ENCODE data around the gene PSAPL1. TPM values are rescaled to one million over a fixed set of nuclear protein-coding genes. Genes with fewer than 3 reads are reported as not detected.

PSAPL1 gene
- total and polyA plus RNA-seq, 9 donors = 0.34 TPM; not detected in 8

- Histone ChIP-seq H3K27me3 (no peaks in the 10 kb centered on the region), H3K4me3 (no peak overlapping the region), H3K9me3 (no peaks in the 10 kb centered on the region), H3K27ac (no peak overlapping the region), H3K36me3 (no peaks in the 10 kb centered on the region), H3K4me1 (ENCODE audit: insufficient read depth) (no peaks in the 10 kb centered on the region)
- intact Hi-C loops (cut with DNase I) = no loop called here
- TF ChIP-seq EP300 (IDR thresholded peaks at IDR 0.05) (no peak), POLR2A (IDR thresholded peaks at IDR 0.05) (no peak)
- TF ChIP-seq, protein P1, sequence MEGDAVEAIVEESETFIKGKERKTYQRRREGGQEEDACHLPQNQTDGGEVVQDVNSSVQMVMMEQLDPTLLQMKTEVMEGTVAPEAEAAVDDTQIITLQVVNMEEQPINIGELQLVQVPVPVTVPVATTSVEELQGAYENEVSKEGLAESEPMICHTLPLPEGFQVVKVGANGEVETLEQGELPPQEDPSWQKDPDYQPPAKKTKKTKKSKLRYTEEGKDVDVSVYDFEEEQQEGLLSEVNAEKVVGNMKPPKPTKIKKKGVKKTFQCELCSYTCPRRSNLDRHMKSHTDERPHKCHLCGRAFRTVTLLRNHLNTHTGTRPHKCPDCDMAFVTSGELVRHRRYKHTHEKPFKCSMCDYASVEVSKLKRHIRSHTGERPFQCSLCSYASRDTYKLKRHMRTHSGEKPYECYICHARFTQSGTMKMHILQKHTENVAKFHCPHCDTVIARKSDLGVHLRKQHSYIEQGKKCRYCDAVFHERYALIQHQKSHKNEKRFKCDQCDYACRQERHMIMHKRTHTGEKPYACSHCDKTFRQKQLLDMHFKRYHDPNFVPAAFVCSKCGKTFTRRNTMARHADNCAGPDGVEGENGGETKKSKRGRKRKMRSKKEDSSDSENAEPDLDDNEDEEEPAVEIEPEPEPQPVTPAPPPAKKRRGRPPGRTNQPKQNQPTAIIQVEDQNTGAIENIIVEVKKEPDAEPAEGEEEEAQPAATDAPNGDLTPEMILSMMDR (IDR thresholded peaks at IDR 0.05) = no peak
- WGBS, 3 donors = 73 to 84% (median 75%) methylated on average over 24 of the region's 24 CpGs
- peak in 4 of 5 donors; percentile 5 to 24 (median 10) for DNase-seq
Observed at GRCh38 chr4:7421356-7422150, 13.2 kb downstream of the PSAPL1 start.

GRCh38 chr4:7420661-7421040 lies 14.1 kb downstream of the PSAPL1 start:
- no peaks in the 10 kb centered on the region for H3K36me3 ChIP-seq
- no peaks in the 10 kb centered on the region for H3K9me3 ChIP-seq
- TF ChIP-seq POLR2A (IDR thresholded peaks at IDR 0.05) = no peak
- TF ChIP-seq, protein P1 (IDR thresholded peaks at IDR 0.05) = no peak
- peak in 4 of 5 donors; percentile 6 to 21 (median 12) for DNase-seq
- H3K27ac ChIP-seq = no peak overlapping the region
- no peak overlapping the region for H3K4me3 ChIP-seq
- intact Hi-C loops (cut with DNase I) = no loop called here
- H3K27me3 ChIP-seq = no peaks in the 10 kb centered on the region
- H3K4me1 ChIP-seq (ENCODE audit: insufficient read depth) = no peaks in the 10 kb centered on the region
- 82 to 90% (median 88%) methylated on average over 14 of the region's 14 CpGs for WGBS, 3 donors

GRCh38 chr4:7419961-7420660 lies 14.6 kb downstream of the PSAPL1 start:
- WGBS, 3 donors = 78 to 93% (median 90%) methylated on average over 3 to 4 of the region's 4 CpGs
- Histone ChIP-seq H3K4me3 (no peak overlapping the region), H3K4me1 (ENCODE audit: insufficient read depth) (no peaks in the 10 kb centered on the region), H3K36me3 (no peaks in the 10 kb centered on the region), H3K27me3 (no peaks in the 10 kb centered on the region), H3K27ac (no peak overlapping the region), H3K9me3 (no peaks in the 10 kb centered on the region)
- intact Hi-C loops (cut with DNase I) = no loop called here
- DNase-seq = peak in 3 of 5 donors; percentile 4 to 17 (median 11)
- TF ChIP-seq, protein P1 (IDR thresholded peaks at IDR 0.05) = no peak
- TF ChIP-seq EP300 (IDR thresholded peaks at IDR 0.05) (no peak), POLR2A (IDR thresholded peaks at IDR 0.05) (no peak)

GRCh38 chr4:7418131-7418943 lies 16.4 kb downstream of the PSAPL1 start:
- no peak for TF ChIP-seq EP300 (IDR thresholded peaks at IDR 0.05)
- TF ChIP-seq, protein P1 (IDR thresholded peaks at IDR 0.05) = no peak
- TF ChIP-seq POLR2A (IDR thresholded peaks at IDR 0.05) = no peak
- Histone ChIP-seq H3K9me3 (no peaks in the 10 kb centered on the region), H3K36me3 (no peaks in the 10 kb centered on the region), H3K4me3 (no peak overlapping the region), H3K4me1 (ENCODE audit: insufficient read depth) (no peaks in the 10 kb centered on the region), H3K27me3 (no peaks in the 10 kb centered on the region), H3K27ac (no peak overlapping the region)
- intact Hi-C loops (cut with DNase I) = no loop called here
- 86 to 90% (median 89%) methylated on average over 15 of the region's 15 CpGs for WGBS, 3 donors
- peak in 4 of 5 donors; percentile 1 to 17 (median 8) for DNase-seq

Data from ovary (tissue), 9 donors.